ENCODE results near the gene SRBD1. TPM values are rescaled to one million over a fixed set of nuclear protein-coding genes. Genes with fewer than 3 reads are reported as not detected.

Gene SRBD1
- total RNA-seq, 1 experiment from 2014 or later: 22.8 TPM

DNA sequence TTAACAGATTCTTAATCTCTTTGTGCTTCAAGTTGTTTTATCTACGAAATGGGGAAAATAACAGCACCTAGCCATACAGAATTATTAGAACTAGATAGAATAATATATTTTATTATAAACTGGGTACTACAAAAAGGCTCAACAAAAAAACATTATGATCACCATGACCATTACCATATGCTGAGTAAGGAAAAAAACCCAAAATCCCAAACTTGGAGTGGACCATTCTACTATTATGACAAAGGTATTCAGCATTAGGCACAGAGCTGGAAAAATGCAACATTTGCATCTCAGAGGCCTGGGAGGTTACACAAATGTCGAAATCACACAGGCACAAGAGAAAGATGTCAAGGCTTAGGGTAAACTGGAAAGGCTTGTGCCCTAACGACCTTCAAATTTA is 162.8 kb downstream of the SRBD1 start:
- Mint-ChIP-seq H3K27me3 (ENCODE audit: low read depth) (no peaks in the 10 kb centered on the region), H3K36me3 (no peaks in the 10 kb centered on the region), H3K9me3 (no peaks in the 10 kb centered on the region), H3K4me1 (no peaks in the 10 kb centered on the region; the same call in 1 of the 2 replicates), H3K27ac (no peak overlapping the region), H3K4me3 (no peak overlapping the region)
- POLR2A ChIA-PET: no interaction called here
- TF ChIP-seq JAZF1 (CRISPR knock-in tag; IDR thresholded peaks at IDR 0.05): no peak
- TF ChIP-seq ESRRA (CRISPR knock-in tag; IDR thresholded peaks at IDR 0.05; ENCODE audit: borderline replicate concordance): no peak
- TF ChIP-seq SOX15 (CRISPR knock-in tag; IDR thresholded peaks at IDR 0.05): no peak
- TF ChIP-seq, protein P1, sequence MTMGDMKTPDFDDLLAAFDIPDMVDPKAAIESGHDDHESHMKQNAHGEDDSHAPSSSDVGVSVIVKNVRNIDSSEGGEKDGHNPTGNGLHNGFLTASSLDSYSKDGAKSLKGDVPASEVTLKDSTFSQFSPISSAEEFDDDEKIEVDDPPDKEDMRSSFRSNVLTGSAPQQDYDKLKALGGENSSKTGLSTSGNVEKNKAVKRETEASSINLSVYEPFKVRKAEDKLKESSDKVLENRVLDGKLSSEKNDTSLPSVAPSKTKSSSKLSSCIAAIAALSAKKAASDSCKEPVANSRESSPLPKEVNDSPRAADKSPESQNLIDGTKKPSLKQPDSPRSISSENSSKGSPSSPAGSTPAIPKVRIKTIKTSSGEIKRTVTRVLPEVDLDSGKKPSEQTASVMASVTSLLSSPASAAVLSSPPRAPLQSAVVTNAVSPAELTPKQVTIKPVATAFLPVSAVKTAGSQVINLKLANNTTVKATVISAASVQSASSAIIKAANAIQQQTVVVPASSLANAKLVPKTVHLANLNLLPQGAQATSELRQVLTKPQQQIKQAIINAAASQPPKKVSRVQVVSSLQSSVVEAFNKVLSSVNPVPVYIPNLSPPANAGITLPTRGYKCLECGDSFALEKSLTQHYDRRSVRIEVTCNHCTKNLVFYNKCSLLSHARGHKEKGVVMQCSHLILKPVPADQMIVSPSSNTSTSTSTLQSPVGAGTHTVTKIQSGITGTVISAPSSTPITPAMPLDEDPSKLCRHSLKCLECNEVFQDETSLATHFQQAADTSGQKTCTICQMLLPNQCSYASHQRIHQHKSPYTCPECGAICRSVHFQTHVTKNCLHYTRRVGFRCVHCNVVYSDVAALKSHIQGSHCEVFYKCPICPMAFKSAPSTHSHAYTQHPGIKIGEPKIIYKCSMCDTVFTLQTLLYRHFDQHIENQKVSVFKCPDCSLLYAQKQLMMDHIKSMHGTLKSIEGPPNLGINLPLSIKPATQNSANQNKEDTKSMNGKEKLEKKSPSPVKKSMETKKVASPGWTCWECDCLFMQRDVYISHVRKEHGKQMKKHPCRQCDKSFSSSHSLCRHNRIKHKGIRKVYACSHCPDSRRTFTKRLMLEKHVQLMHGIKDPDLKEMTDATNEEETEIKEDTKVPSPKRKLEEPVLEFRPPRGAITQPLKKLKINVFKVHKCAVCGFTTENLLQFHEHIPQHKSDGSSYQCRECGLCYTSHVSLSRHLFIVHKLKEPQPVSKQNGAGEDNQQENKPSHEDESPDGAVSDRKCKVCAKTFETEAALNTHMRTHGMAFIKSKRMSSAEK (CRISPR knock-in tag; IDR thresholded peaks at IDR 0.05; ENCODE audit: borderline replicate concordance): no peak
- TF ChIP-seq, protein P2, sequence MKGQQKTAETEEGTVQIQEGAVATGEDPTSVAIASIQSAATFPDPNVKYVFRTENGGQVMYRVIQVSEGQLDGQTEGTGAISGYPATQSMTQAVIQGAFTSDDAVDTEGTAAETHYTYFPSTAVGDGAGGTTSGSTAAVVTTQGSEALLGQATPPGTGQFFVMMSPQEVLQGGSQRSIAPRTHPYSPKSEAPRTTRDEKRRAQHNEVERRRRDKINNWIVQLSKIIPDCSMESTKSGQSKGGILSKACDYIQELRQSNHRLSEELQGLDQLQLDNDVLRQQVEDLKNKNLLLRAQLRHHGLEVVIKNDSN (CRISPR knock-in tag; IDR thresholded peaks at IDR 0.05): no peak
- TF ChIP-seq RELA (CRISPR knock-in tag; IDR thresholded peaks at IDR 0.05; ENCODE audit: borderline replicate concordance): no peak
- no peak for TF ChIP-seq MYBL2 (CRISPR knock-in tag; IDR thresholded peaks at IDR 0.05)
- CTCF ChIA-PET: no interaction called here
- ATAC-seq: no peak
- DNase-seq (ENCODE audit: low spot score): no peak

DNA sequence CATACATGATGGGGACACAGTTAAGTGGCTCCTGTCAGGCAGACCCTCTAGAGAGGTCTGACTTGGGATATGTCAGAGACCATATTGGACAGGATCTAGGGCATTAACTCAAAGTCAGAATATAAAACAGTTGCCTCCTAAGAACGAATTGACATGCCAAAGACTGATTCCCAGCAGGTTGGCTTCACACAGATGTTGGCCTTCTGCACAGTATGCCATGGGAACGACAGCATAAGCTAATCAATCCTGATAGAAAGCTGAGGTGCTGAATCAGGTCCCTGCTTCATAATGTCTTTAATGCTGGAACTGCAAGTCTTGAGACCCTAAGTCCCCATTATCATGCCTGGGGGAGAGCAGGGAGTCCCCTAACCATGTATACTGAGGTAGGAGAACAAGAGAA is 165.1 kb downstream of the SRBD1 start:
- Mint-ChIP-seq H3K9me3 (no peaks in the 10 kb centered on the region), H3K27me3 (ENCODE audit: low read depth) (no peaks in the 10 kb centered on the region), H3K36me3 (no peaks in the 10 kb centered on the region), H3K4me1 (no peaks in the 10 kb centered on the region; the same call in 1 of the 2 replicates), H3K27ac (no peak overlapping the region), H3K4me3 (no peak overlapping the region)
- POLR2A ChIA-PET: no interaction called here
- ATAC-seq: no peak
- TF ChIP-seq SMAD3 (CRISPR knock-in tag; IDR thresholded peaks at IDR 0.05; ENCODE audit: borderline replicate concordance): no peak
- TF ChIP-seq ZNF396 (CRISPR knock-in tag; IDR thresholded peaks at IDR 0.05; ENCODE audit: borderline replicate concordance): no peak
- TF ChIP-seq, protein P3, sequence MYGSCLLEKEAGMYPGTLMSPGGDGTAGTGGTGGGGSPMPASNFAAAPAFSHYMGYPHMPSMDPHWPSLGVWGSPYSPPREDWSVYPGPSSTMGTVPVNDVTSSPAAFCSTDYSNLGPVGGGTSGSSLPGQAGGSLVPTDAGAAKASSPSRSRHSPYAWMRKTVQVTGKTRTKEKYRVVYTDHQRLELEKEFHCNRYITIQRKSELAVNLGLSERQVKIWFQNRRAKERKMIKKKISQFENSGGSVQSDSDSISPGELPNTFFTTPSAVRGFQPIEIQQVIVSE (CRISPR knock-in tag; IDR thresholded peaks at IDR 0.05; ENCODE audit: borderline replicate concordance): no peak
- TF ChIP-seq NFYB (CRISPR knock-in tag; conservative IDR thresholded peaks at IDR 0.05; ENCODE audit: low read depth): no peak
- no peak for TF ChIP-seq EMX1 (CRISPR knock-in tag; IDR thresholded peaks at IDR 0.05)
- CTCF ChIA-PET: no interaction called here
- no peak for DNase-seq (ENCODE audit: low spot score)

DNA sequence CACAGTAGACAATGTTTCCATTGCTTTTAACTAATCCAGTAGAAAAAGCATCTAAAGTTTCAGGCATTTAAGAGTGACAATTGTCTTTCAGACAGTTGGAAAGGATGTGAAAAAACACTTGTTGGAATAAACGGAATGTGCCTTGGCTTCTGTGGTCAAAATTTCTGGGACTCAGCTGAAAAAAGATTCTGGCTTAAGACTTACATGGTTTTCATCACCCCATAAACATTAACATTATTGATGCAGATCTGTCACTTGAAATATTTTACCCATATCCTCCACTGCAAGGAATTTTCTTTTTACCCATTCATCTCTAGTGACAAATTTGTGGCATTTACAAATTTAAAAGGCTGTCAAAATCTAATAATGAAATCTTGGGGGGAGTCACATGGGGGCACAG is 166.0 kb downstream of the SRBD1 start:
- Mint-ChIP-seq H3K27me3 (ENCODE audit: low read depth) (no peaks in the 10 kb centered on the region), H3K4me3 (no peak overlapping the region), H3K36me3 (no peaks in the 10 kb centered on the region), H3K27ac (no peak overlapping the region), H3K4me1 (no peaks in the 10 kb centered on the region; the same call in 1 of the 2 replicates), H3K9me3 (no peaks in the 10 kb centered on the region)
- DNase-seq (ENCODE audit: low spot score): no peak
- ChIA-PET POLR2A (no interaction called here), CTCF (no interaction called here)
- TF ChIP-seq, protein P4, sequence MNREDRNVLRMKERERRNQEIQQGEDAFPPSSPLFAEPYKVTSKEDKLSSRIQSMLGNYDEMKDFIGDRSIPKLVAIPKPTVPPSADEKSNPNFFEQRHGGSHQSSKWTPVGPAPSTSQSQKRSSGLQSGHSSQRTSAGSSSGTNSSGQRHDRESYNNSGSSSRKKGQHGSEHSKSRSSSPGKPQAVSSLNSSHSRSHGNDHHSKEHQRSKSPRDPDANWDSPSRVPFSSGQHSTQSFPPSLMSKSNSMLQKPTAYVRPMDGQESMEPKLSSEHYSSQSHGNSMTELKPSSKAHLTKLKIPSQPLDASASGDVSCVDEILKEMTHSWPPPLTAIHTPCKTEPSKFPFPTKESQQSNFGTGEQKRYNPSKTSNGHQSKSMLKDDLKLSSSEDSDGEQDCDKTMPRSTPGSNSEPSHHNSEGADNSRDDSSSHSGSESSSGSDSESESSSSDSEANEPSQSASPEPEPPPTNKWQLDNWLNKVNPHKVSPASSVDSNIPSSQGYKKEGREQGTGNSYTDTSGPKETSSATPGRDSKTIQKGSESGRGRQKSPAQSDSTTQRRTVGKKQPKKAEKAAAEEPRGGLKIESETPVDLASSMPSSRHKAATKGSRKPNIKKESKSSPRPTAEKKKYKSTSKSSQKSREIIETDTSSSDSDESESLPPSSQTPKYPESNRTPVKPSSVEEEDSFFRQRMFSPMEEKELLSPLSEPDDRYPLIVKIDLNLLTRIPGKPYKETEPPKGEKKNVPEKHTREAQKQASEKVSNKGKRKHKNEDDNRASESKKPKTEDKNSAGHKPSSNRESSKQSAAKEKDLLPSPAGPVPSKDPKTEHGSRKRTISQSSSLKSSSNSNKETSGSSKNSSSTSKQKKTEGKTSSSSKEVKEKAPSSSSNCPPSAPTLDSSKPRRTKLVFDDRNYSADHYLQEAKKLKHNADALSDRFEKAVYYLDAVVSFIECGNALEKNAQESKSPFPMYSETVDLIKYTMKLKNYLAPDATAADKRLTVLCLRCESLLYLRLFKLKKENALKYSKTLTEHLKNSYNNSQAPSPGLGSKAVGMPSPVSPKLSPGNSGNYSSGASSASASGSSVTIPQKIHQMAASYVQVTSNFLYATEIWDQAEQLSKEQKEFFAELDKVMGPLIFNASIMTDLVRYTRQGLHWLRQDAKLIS (CRISPR knock-in tag; IDR thresholded peaks at IDR 0.05; ENCODE audit: borderline replicate concordance): no peak
- TF ChIP-seq ZNF396 (CRISPR knock-in tag; IDR thresholded peaks at IDR 0.05; ENCODE audit: borderline replicate concordance): no peak
- TF ChIP-seq CREM (CRISPR knock-in tag; IDR thresholded peaks at IDR 0.05): no peak
- no peak for ATAC-seq

Data from WTC11 (cell line).